Tibial nerve (tissue), 4 donors: ENCODE measurements around the gene DGKH.

ENCODE experiments used
- EP300 ChIP-seq, 2 donors: sonication (generic); formaldehyde crosslinking; IDR thresholded peaks; one replicate each; pipeline ENCODE4 v1.6.1; 2017; ENCODE audit warnings: antibody characterized with exemption in 2 of 2, mild to moderate bottlenecking in 1 of 2
- POLR2A ChIP-seq, 2 donors: fragments of 450-650 bp; IDR thresholded peaks; one replicate each; pipeline ENCODE4 v1.6.1; 2017; ENCODE audit warnings: antibody characterized with exemption in 2 of 2, mild to moderate bottlenecking in 2 of 2, moderate library complexity in 2 of 2
- TF ChIP-seq, protein P1 (sequence below), 5 experiments: fragments of 200-600 bp in 3 of 5; fragments of 450-650 bp in 2 of 5; sonication (generic) in 3 of 5; IDR thresholded peaks; one replicate each; pipeline ENCODE4 v1.5.1; 2016 to 2019; ENCODE audit warnings: antibody characterized with exemption in 5 of 5, mild to moderate bottlenecking in 3 of 5, moderate library complexity in 2 of 5

DNA sequence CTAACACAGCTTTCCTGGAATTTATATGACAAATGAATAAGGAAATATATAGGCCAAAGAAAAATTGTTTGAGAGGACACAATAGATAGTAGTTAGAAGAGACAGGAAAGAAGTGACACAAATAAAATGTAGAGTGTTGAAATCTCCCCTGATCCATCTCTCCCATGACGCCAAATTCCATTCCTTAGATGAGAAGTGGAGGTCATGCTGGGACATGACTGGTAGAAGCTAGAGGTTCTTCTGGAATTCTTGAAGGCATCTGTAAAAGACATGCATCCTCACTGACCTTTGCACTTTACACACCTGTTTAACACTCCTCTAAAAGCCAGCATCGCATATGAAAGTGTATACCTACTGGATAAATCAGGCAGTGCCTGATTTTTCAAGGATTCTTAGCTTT lies 67.8 kb downstream of the DGKH start:
- TF ChIP-seq POLR2A (IDR thresholded peaks at IDR 0.05), result no peak
- TF ChIP-seq, protein P1, sequence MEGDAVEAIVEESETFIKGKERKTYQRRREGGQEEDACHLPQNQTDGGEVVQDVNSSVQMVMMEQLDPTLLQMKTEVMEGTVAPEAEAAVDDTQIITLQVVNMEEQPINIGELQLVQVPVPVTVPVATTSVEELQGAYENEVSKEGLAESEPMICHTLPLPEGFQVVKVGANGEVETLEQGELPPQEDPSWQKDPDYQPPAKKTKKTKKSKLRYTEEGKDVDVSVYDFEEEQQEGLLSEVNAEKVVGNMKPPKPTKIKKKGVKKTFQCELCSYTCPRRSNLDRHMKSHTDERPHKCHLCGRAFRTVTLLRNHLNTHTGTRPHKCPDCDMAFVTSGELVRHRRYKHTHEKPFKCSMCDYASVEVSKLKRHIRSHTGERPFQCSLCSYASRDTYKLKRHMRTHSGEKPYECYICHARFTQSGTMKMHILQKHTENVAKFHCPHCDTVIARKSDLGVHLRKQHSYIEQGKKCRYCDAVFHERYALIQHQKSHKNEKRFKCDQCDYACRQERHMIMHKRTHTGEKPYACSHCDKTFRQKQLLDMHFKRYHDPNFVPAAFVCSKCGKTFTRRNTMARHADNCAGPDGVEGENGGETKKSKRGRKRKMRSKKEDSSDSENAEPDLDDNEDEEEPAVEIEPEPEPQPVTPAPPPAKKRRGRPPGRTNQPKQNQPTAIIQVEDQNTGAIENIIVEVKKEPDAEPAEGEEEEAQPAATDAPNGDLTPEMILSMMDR (IDR thresholded peaks at IDR 0.05), result no peak
- no peak for TF ChIP-seq EP300 (IDR thresholded peaks at IDR 0.05)
